K562 (cell line): ENCODE results near the gene SMAD5. TPM values are rescaled to one million over a fixed set of nuclear protein-coding genes. Genes with fewer than 3 reads are reported as not detected.

Source experiments
- EWSR1 ChIP-seq: fragments of 450-650 bp; IDR thresholded peaks from 2 replicates; pipeline ENCODE4 v1.6.1; 2018; ENCODE audit warnings: borderline replicate concordance, mild to moderate bottlenecking, low read depth, moderate library complexity; ENCODE audit not compliant: partially characterized antibody
- GATAD2B ChIP-seq: fragments of 450-650 bp; IDR thresholded peaks from 2 replicates; pipeline ENCODE4 v1.6.1; 2017; ENCODE audit warnings: mild to moderate bottlenecking, borderline replicate concordance
- HDAC6 ChIP-seq: IDR thresholded peaks from 2 replicates; pipeline ENCODE4 v1.6.1; 2012; ENCODE audit warnings: low read depth, mild to moderate bottlenecking, control low read depth, inconsistent platforms, low read length, moderate library complexity
- polyA plus RNA-seq, 8 experiments: library from polyadenylated mRNA; depleted of rRNA in 4 of 8; stranded (reverse) in 5 of 8; unstranded in 3 of 8; fragments of >200 nt; fragmentation: Nextera tagmentation in 2 of 8; fragmentation: Illumina TruSeq in 1 of 8; extraction: Ambion mirVana in 2 of 8; extraction: Trizol in 1 of 8; gene quantifications; 2 replicates each; pipeline versions ENCODE4 v1.2.1 to v1.2.3, GENCODE V29; 2011 to 2014; ENCODE audit warnings: inconsistent platforms in 1 of 8, missing spikeins in 1 of 8
- total RNA-seq, 7 experiments: library from RNA; depleted of rRNA in 6 of 7; stranded (reverse); fragments of >200 nt in 6 of 7; fragmentation: Illumina TruSeq in 2 of 7; extraction: Trizol in 2 of 7; gene quantifications; 2 replicates each; pipeline versions ENCODE4 v1.2.1 to v1.2.3, GENCODE V29; 2011 to 2021; ENCODE audit warnings: low replicate concordance in 1 of 7
- TF ChIP-seq, protein P1 (sequence below): sonication (generic); formaldehyde crosslinking; IDR thresholded peaks from 2 replicates; pipeline ENCODE4 v1.8.0; 2023; ENCODE audit warnings: missing genetic modification reagents, mild to moderate bottlenecking, borderline replicate concordance
- TF ChIP-seq, protein P2 (sequence below): fragments of 250-450 bp; sonication (Bioruptor Pico); IDR thresholded peaks from 2 replicates; pipeline ENCODE4 v1.8.0; 2021; ENCODE audit warnings: moderate library complexity, mild to moderate bottlenecking, inconsistent platforms
- TF ChIP-seq, protein P3 (sequence below): fragments of 450-650 bp; IDR thresholded peaks from 2 replicates; pipeline ENCODE4 v1.6.1; 2017; ENCODE audit warnings: antibody characterized with exemption, mild to moderate bottlenecking

The SMAD5 gene
- total and polyA plus RNA-seq, 9 of the 15 experiments (the other 6 are each of a cell fraction or from before 2014, with no cell fraction given), result 12.4 to 53.9 (median 20.3) TPM

DNA sequence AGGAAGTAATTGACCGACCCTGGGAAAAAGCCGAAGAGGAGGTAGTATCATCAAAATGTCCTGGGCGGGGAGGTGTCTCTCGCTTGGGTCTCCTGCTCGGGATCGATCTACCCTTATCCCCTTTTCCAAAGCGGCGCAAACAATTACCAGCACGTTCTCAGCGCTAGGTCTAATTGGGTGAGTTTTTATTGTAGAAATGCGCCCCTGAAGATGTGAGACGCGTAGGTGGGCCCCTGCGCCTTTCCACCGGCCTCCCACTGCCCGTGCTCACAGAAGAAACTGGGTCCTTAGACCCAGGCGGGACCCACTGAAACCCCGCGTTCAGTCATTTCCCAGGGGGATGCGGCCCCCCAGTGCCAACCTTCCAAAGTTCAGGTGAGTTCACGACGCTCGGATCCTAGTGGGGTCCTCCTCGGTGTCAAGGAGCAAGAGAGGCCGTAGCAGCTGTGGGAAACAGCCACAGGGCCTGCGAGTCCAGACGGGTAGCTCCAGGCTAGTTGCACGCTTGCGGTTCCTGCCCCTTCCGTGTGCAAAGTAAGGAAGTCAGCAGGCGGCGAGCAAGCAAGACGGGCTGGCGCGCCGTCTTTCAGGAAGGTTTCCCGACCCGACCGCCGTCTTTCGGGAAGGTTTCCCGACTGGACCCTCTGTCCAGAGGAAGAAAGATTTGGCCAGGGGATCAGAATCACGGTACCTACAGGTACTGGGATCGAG is 58.8 kb downstream of the SMAD5 start (continued):
- TF ChIP-seq, protein P1, sequence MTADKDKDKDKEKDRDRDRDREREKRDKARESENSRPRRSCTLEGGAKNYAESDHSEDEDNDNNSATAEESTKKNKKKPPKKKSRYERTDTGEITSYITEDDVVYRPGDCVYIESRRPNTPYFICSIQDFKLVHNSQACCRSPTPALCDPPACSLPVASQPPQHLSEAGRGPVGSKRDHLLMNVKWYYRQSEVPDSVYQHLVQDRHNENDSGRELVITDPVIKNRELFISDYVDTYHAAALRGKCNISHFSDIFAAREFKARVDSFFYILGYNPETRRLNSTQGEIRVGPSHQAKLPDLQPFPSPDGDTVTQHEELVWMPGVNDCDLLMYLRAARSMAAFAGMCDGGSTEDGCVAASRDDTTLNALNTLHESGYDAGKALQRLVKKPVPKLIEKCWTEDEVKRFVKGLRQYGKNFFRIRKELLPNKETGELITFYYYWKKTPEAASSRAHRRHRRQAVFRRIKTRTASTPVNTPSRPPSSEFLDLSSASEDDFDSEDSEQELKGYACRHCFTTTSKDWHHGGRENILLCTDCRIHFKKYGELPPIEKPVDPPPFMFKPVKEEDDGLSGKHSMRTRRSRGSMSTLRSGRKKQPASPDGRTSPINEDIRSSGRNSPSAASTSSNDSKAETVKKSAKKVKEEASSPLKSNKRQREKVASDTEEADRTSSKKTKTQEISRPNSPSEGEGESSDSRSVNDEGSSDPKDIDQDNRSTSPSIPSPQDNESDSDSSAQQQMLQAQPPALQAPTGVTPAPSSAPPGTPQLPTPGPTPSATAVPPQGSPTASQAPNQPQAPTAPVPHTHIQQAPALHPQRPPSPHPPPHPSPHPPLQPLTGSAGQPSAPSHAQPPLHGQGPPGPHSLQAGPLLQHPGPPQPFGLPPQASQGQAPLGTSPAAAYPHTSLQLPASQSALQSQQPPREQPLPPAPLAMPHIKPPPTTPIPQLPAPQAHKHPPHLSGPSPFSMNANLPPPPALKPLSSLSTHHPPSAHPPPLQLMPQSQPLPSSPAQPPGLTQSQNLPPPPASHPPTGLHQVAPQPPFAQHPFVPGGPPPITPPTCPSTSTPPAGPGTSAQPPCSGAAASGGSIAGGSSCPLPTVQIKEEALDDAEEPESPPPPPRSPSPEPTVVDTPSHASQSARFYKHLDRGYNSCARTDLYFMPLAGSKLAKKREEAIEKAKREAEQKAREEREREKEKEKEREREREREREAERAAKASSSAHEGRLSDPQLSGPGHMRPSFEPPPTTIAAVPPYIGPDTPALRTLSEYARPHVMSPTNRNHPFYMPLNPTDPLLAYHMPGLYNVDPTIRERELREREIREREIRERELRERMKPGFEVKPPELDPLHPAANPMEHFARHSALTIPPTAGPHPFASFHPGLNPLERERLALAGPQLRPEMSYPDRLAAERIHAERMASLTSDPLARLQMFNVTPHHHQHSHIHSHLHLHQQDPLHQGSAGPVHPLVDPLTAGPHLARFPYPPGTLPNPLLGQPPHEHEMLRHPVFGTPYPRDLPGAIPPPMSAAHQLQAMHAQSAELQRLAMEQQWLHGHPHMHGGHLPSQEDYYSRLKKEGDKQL (CRISPR knock-in tag), result no peak
- TF ChIP-seq, protein P2, sequence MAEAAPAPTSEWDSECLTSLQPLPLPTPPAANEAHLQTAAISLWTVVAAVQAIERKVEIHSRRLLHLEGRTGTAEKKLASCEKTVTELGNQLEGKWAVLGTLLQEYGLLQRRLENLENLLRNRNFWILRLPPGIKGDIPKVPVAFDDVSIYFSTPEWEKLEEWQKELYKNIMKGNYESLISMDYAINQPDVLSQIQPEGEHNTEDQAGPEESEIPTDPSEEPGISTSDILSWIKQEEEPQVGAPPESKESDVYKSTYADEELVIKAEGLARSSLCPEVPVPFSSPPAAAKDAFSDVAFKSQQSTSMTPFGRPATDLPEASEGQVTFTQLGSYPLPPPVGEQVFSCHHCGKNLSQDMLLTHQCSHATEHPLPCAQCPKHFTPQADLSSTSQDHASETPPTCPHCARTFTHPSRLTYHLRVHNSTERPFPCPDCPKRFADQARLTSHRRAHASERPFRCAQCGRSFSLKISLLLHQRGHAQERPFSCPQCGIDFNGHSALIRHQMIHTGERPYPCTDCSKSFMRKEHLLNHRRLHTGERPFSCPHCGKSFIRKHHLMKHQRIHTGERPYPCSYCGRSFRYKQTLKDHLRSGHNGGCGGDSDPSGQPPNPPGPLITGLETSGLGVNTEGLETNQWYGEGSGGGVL (CRISPR knock-in tag), result no peak
- TF ChIP-seq GATAD2B (no peak), HDAC6 (no peak), EWSR1 (no peak)
- TF ChIP-seq, protein P3, sequence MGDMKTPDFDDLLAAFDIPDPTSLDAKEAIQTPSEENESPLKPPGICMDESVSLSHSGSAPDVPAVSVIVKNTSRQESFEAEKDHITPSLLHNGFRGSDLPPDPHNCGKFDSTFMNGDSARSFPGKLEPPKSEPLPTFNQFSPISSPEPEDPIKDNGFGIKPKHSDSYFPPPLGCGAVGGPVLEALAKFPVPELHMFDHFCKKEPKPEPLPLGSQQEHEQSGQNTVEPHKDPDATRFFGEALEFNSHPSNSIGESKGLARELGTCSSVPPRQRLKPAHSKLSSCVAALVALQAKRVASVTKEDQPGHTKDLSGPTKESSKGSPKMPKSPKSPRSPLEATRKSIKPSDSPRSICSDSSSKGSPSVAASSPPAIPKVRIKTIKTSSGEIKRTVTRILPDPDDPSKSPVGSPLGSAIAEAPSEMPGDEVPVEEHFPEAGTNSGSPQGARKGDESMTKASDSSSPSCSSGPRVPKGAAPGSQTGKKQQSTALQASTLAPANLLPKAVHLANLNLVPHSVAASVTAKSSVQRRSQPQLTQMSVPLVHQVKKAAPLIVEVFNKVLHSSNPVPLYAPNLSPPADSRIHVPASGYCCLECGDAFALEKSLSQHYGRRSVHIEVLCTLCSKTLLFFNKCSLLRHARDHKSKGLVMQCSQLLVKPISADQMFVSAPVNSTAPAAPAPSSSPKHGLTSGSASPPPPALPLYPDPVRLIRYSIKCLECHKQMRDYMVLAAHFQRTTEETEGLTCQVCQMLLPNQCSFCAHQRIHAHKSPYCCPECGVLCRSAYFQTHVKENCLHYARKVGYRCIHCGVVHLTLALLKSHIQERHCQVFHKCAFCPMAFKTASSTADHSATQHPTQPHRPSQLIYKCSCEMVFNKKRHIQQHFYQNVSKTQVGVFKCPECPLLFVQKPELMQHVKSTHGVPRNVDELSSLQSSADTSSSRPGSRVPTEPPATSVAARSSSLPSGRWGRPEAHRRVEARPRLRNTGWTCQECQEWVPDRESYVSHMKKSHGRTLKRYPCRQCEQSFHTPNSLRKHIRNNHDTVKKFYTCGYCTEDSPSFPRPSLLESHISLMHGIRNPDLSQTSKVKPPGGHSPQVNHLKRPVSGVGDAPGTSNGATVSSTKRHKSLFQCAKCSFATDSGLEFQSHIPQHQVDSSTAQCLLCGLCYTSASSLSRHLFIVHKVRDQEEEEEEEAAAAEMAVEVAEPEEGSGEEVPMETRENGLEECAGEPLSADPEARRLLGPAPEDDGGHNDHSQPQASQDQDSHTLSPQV, result no peak
